AG04450 (cell line): Measurements from ENCODE around the gene KCNMA1. TPM values are rescaled to one million over a fixed set of nuclear protein-coding genes. Genes with fewer than 3 reads are reported as not detected.

ENCODE experiments used
- CTCF ChIA-PET: fragments of 300-600, 350-600 bp; formaldehyde crosslinking; extraction: SDS; loops from one replicate; lab custom pipeline; 2022; ENCODE audit warnings: antibody characterized with exemption, inconsistent platforms; lab: Charles Lee
- POLR2A ChIA-PET: fragments of 350-600 bp; formaldehyde crosslinking; extraction: SDS; loops from one replicate; lab custom pipeline; 2021; ENCODE audit warnings: antibody characterized with exemption, inconsistent platforms; lab: Yijun Ruan, JAX
- DNase-seq: peaks from one replicate; pipeline ENCODE4 v3.0.0-alpha.2; 2011; ENCODE audit warnings: low read depth, low spot score
- H3K27ac ChIP-seq: one replicate; pipeline ENCODE4 v1.5.1; 2012; ENCODE audit warnings: low read depth, low read length, control low read depth
- H3K27me3 ChIP-seq: one replicate; pipeline ENCODE4 v1.6.0; 2012; ENCODE audit warnings: low read length; ENCODE audit not compliant: control insufficient read depth, insufficient read depth
- H3K4me3 ChIP-seq: 2 replicates; pipeline ENCODE4 v1.5.1; 2011; ENCODE audit warnings: mild to moderate bottlenecking, low read depth, low read length, control low read depth
- H3K9me3 ChIP-seq: 2 replicates; pipeline ENCODE4 v1.5.1; 2012; ENCODE audit warnings: low read length; ENCODE audit not compliant: control insufficient read depth, insufficient read depth
- polyA plus RNA-seq: library from polyadenylated mRNA; depleted of rRNA; stranded (reverse); fragments of >200 nt; gene quantifications from 2 replicates; pipeline ENCODE4 v1.2.3, GENCODE V29; 2011
- TF ChIP-seq, protein P1 (sequence below): IDR thresholded peaks from 2 replicates; pipeline ENCODE4 v1.5.1; 2011; ENCODE audit warnings: low read depth, low read length, control low read depth, inconsistent platforms

KCNMA1 gene
- polyA plus RNA-seq, 1 experiment: 58.8 TPM

DNA sequence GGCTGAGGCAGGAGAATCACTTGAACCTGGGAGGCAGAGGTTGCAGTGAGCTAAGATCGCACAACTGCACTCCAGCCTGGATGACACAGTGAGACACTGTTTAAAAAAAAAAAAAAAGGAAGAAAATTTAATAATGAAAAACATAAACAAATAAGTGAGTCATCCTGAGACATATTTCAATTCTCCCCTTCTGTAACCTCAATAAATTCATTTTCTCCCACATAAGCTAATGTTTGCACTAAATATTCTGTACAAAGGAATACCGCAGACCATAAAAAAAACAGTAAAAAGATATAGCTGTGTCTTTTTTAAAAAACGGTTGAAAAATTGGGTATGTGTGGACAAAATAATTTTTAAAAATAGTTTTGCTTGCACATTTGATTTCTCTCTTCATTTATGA is 654.0 kb downstream of the KCNMA1 start:
- Histone ChIP-seq H3K4me3 (no peak overlapping the region), H3K9me3 (no peaks in the 10 kb centered on the region), H3K27ac (no peak overlapping the region), H3K27me3 (no peaks in the 10 kb centered on the region)
- no peak for DNase-seq
- CTCF ChIA-PET: interaction anchor here (0.7 to 2.5 kb wide), 9 partner anchors 9 to 1040 kb away, joined by 3 to 30 read pairs (median 3); no protein-coding TSS in a partner anchor
- TF ChIP-seq, protein P1, sequence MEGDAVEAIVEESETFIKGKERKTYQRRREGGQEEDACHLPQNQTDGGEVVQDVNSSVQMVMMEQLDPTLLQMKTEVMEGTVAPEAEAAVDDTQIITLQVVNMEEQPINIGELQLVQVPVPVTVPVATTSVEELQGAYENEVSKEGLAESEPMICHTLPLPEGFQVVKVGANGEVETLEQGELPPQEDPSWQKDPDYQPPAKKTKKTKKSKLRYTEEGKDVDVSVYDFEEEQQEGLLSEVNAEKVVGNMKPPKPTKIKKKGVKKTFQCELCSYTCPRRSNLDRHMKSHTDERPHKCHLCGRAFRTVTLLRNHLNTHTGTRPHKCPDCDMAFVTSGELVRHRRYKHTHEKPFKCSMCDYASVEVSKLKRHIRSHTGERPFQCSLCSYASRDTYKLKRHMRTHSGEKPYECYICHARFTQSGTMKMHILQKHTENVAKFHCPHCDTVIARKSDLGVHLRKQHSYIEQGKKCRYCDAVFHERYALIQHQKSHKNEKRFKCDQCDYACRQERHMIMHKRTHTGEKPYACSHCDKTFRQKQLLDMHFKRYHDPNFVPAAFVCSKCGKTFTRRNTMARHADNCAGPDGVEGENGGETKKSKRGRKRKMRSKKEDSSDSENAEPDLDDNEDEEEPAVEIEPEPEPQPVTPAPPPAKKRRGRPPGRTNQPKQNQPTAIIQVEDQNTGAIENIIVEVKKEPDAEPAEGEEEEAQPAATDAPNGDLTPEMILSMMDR: no peak
- POLR2A ChIA-PET: interaction anchor here (0.6 to 0.9 kb wide), 2 partner anchors 1582 to 1772 kb away, joined by 3 read pairs; partner anchors contain the start of gene ZNF503

- ChIA-PET CTCF (no interaction called here), POLR2A (no interaction called here)
- Histone ChIP-seq H3K27ac (no peak overlapping the region), H3K4me3 (no peak overlapping the region), H3K27me3 (no peaks in the 10 kb centered on the region), H3K9me3 (no peaks in the 10 kb centered on the region)
- TF ChIP-seq, protein P1: no peak
- no peak for DNase-seq
These were observed 654.9 kb downstream of the KCNMA1 start for GRCh38 chr10:76982671-76983070.

DNA sequence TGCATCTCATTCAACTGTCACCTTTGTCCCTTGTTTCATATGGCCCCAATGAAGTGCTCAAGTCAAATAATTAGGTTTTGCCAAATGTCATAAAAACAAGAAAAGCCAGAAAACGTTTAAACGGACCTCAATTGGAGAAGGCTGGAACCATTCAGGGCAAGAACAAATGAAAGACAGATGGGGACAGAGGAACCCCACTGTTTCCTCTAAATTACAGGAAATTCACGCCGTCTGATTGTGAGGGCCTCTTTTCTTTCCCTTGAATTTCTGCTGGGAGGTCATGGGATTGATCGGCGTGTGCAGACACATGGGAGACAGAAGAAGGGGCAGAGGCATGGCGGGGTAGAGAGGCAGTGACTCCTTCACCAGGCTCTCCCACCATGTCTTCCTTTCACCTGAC is 656.4 kb downstream of the KCNMA1 start:
- TF ChIP-seq, protein P1: no peak
- no peak overlapping the region for H3K4me3 ChIP-seq
- no peak for DNase-seq
- CTCF ChIA-PET: interaction anchor here (0.8 kb wide), 1 partner anchor 432 kb away, joined by 3 read pairs; no protein-coding TSS in a partner anchor
- no peaks in the 10 kb centered on the region for H3K9me3 ChIP-seq
- H3K27ac ChIP-seq: no peak overlapping the region
- POLR2A ChIA-PET: no interaction called here
- H3K27me3 ChIP-seq: no peaks in the 10 kb centered on the region

GRCh38 chr10:76977901-76978300 is 659.7 kb downstream of the KCNMA1 start:
- CTCF ChIA-PET: no interaction called here

GRCh38 chr10:76977046-76977445 is 660.6 kb downstream of the KCNMA1 start:
- TF ChIP-seq, protein P1: no peak
- POLR2A ChIA-PET: no interaction called here
- no peak overlapping the region for H3K4me3 ChIP-seq
- no peaks in the 10 kb centered on the region for H3K9me3 ChIP-seq
- CTCF ChIA-PET: interaction anchor here (4.7 kb wide), 1 partner anchor 7 kb away, joined by 30 read pairs; no protein-coding TSS in a partner anchor
- H3K27me3 ChIP-seq: no peaks in the 10 kb centered on the region
- no peak for DNase-seq
- no peak overlapping the region for H3K27ac ChIP-seq

More at GRCh38 chr10:76977901-76978300, 659.7 kb downstream of the KCNMA1 start:
- H3K27me3 ChIP-seq: no peaks in the 10 kb centered on the region
- H3K4me3 ChIP-seq: no peak overlapping the region
- no peak for DNase-seq
- TF ChIP-seq, protein P1: no peak
- H3K9me3 ChIP-seq: no peaks in the 10 kb centered on the region
- H3K27ac ChIP-seq: no peak overlapping the region
- POLR2A ChIA-PET: no interaction called here
